WTC11 (cell line): Measurements from ENCODE around the gene TMEM151B. TPM values are rescaled to one million over a fixed set of nuclear protein-coding genes. Genes with fewer than 3 reads are reported as not detected.

Experiments used
- ATAC-seq: fragments of 200-7000 bp; cut with Tn5 transposase; 2 replicates; pipeline ENCODE4 v1.10.0; 2021; ENCODE audit warnings: mild to moderate bottlenecking, moderate library complexity
- CTCF ChIA-PET: fragments of 300-600 bp; sonication (Branson Sonifier 250); formaldehyde crosslinking; loops from one replicate; lab custom pipeline; 2021; ENCODE audit warnings: antibody characterized with exemption; lab: Charles Lee
- POLR2A ChIA-PET: fragments of 350-600 bp; sonication (Branson Sonifier 250); formaldehyde crosslinking; loops from one replicate; lab custom pipeline; 2021; ENCODE audit warnings: antibody characterized with exemption; lab: Charles Lee
- DNase-seq: peaks from one replicate; pipeline ENCODE4 v3.0.0; 2021; ENCODE audit warnings: low spot score
- H3K27ac Mint-ChIP-seq: 2 replicates; pipeline ENCODE4 v1.8.0; 2021; ENCODE audit warnings: mixed read lengths
- H3K27me3 Mint-ChIP-seq: 2 replicates; pipeline ENCODE4 v1.8.0; 2021; ENCODE audit warnings: low read depth, mild to moderate bottlenecking, moderate library complexity, mixed read lengths
- H3K36me3 Mint-ChIP-seq: 2 replicates; pipeline ENCODE4 v1.8.0; 2021; ENCODE audit warnings: mixed read lengths
- H3K4me1 Mint-ChIP-seq: 2 replicates; pipeline ENCODE4 v1.8.0; 2022; ENCODE audit warnings: mixed read lengths
- H3K4me3 Mint-ChIP-seq: 2 replicates; pipeline ENCODE4 v1.8.0; 2021; ENCODE audit warnings: mild to moderate bottlenecking, moderate library complexity, mixed read lengths
- H3K9me3 Mint-ChIP-seq: 2 replicates; pipeline ENCODE4 v1.8.0; 2021; ENCODE audit warnings: mixed read lengths
- AFF4 ChIP-seq: sonication (generic); formaldehyde crosslinking; IDR thresholded peaks from 2 replicates; pipeline ENCODE4 v1.8.1; 2023; ENCODE audit warnings: mild to moderate bottlenecking, missing genetic modification reagents, borderline replicate concordance
- AR ChIP-seq: fragments of 250-450 bp; sonication (Bioruptor Pico); IDR thresholded peaks from 2 replicates; pipeline ENCODE4 v1.9.0; 2021; ENCODE audit warnings: mild to moderate bottlenecking
- ATF2 ChIP-seq: sonication (generic); formaldehyde crosslinking; IDR thresholded peaks from 2 replicates; pipeline ENCODE4 v1.8.1; 2022; ENCODE audit warnings: low read depth, missing genetic modification reagents, borderline replicate concordance
- ATF3 ChIP-seq: sonication (generic); formaldehyde crosslinking; conservative IDR thresholded peaks from 2 replicates; pipeline ENCODE4 v1.8.1; 2022; ENCODE audit warnings: mild to moderate bottlenecking, missing genetic modification reagents
- CBFB ChIP-seq: sonication (generic); formaldehyde crosslinking; IDR thresholded peaks from 2 replicates; pipeline ENCODE4 v1.8.1; 2022; ENCODE audit warnings: mild to moderate bottlenecking, low read depth, missing genetic modification reagents
- ETV6 ChIP-seq: sonication (generic); formaldehyde crosslinking; IDR thresholded peaks from 2 replicates; pipeline ENCODE4 v1.8.1; 2022; ENCODE audit warnings: mild to moderate bottlenecking, missing genetic modification reagents
- FOXP1 ChIP-seq: sonication (generic); formaldehyde crosslinking; IDR thresholded peaks from 2 replicates; pipeline ENCODE4 v1.8.0; 2022; ENCODE audit warnings: missing genetic modification reagents, mild to moderate bottlenecking, moderate library complexity, borderline replicate concordance
- KAT7 ChIP-seq: sonication (generic); formaldehyde crosslinking; IDR thresholded peaks from 2 replicates; pipeline ENCODE4 v1.8.1; 2023; ENCODE audit warnings: missing genetic modification reagents, mild to moderate bottlenecking, borderline replicate concordance
- MYBL2 ChIP-seq: sonication (generic); formaldehyde crosslinking; IDR thresholded peaks from 2 replicates; pipeline ENCODE4 v1.8.1; 2023; ENCODE audit warnings: mild to moderate bottlenecking, moderate library complexity, missing genetic modification reagents
- NR2C2 ChIP-seq: sonication (generic); formaldehyde crosslinking; IDR thresholded peaks from 2 replicates; pipeline ENCODE4 v1.8.0; 2022; ENCODE audit warnings: mild to moderate bottlenecking, missing genetic modification reagents
- SOX15 ChIP-seq: fragments of 250-450 bp; sonication (Bioruptor Pico); IDR thresholded peaks from 2 replicates; pipeline ENCODE4 v1.9.0; 2021; ENCODE audit warnings: mild to moderate bottlenecking
- TEAD4 ChIP-seq: sonication (generic); formaldehyde crosslinking; IDR thresholded peaks from 2 replicates; pipeline ENCODE4 v1.8.0; 2022; ENCODE audit warnings: mild to moderate bottlenecking, missing genetic modification reagents
- ZNF121 ChIP-seq: sonication (generic); formaldehyde crosslinking; IDR thresholded peaks from 2 replicates; pipeline ENCODE4 v1.8.0; 2023; ENCODE audit warnings: missing genetic modification reagents
- ZNF138 ChIP-seq: sonication (generic); formaldehyde crosslinking; conservative IDR thresholded peaks from 2 replicates; pipeline ENCODE4 v1.8.1; 2022; ENCODE audit warnings: mild to moderate bottlenecking, moderate library complexity, missing genetic modification reagents
- ZNF232 ChIP-seq: sonication (generic); formaldehyde crosslinking; IDR thresholded peaks from 2 replicates; pipeline ENCODE4 v1.8.0; 2022; ENCODE audit warnings: mild to moderate bottlenecking, missing genetic modification reagents
- ZNF671 ChIP-seq: fragments of 250-450 bp; sonication (Bioruptor Pico); IDR thresholded peaks from 2 replicates; pipeline ENCODE4 v1.8.0; 2021; ENCODE audit warnings: mild to moderate bottlenecking
- total RNA-seq: library from RNA; stranded (reverse); gene quantifications from 3 replicates; pipeline ENCODE4 v1.2.3, GENCODE V29; 2021
- TF ChIP-seq, protein P1 (sequence below): sonication (generic); formaldehyde crosslinking; IDR thresholded peaks from 2 replicates; pipeline ENCODE4 v1.8.0; 2022; ENCODE audit warnings: mild to moderate bottlenecking, missing genetic modification reagents
- TF ChIP-seq, protein P2 (sequence below): fragments of 250-450 bp; sonication (Bioruptor Pico); IDR thresholded peaks from 2 replicates; pipeline ENCODE4 v1.8.0; 2021; ENCODE audit warnings: mild to moderate bottlenecking
- TF ChIP-seq, protein P3 (sequence below): fragments of 200-600 bp; IDR thresholded peaks from 2 replicates; pipeline ENCODE4 v1.8.0; 2022; ENCODE audit warnings: antibody characterized with exemption
- TF ChIP-seq, protein P4 (sequence below): sonication (generic); formaldehyde crosslinking; IDR thresholded peaks from 2 replicates; pipeline ENCODE4 v1.8.0; 2022; ENCODE audit warnings: mild to moderate bottlenecking, missing genetic modification reagents

TMEM151B gene
- total RNA-seq, 1 experiment from 2014 or later = 5.5 TPM

- DNase-seq (no peak), ATAC-seq (no peak)
- peaks cover 8% of the 10 kb centered on the region for H3K4me1 Mint-ChIP-seq
- ChIA-PET POLR2A (no interaction called here), CTCF (interaction anchor here (1.0 to 1.5 kb wide), 3 partner anchors 20 to 53 kb away, joined by 4 to 6 read pairs (median 5); partner anchors contain the start of gene SLC35B2)
- H3K4me3 Mint-ChIP-seq = no peak overlapping the region
- H3K36me3 Mint-ChIP-seq = peaks cover 58% of the 10 kb centered on the region
- H3K9me3 Mint-ChIP-seq = no peaks in the 10 kb centered on the region
- H3K27ac Mint-ChIP-seq = peak overlapping the region; percentile 3; the same call in 1 of the 2 replicates
- TF ChIP-seq, protein P1, sequence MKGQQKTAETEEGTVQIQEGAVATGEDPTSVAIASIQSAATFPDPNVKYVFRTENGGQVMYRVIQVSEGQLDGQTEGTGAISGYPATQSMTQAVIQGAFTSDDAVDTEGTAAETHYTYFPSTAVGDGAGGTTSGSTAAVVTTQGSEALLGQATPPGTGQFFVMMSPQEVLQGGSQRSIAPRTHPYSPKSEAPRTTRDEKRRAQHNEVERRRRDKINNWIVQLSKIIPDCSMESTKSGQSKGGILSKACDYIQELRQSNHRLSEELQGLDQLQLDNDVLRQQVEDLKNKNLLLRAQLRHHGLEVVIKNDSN = no peak
- no peak for TF ChIP-seq AR (CRISPR knock-in tag)
- no peak for TF ChIP-seq ATF3 (CRISPR knock-in tag)
- TF ChIP-seq FOXP1 = no peak
- TF ChIP-seq ZNF121 (CRISPR knock-in tag) = no peak
- TF ChIP-seq ATF2 (CRISPR knock-in tag) = no peak
- TF ChIP-seq TEAD4 (CRISPR knock-in tag) = no peak
- TF ChIP-seq, protein P2, sequence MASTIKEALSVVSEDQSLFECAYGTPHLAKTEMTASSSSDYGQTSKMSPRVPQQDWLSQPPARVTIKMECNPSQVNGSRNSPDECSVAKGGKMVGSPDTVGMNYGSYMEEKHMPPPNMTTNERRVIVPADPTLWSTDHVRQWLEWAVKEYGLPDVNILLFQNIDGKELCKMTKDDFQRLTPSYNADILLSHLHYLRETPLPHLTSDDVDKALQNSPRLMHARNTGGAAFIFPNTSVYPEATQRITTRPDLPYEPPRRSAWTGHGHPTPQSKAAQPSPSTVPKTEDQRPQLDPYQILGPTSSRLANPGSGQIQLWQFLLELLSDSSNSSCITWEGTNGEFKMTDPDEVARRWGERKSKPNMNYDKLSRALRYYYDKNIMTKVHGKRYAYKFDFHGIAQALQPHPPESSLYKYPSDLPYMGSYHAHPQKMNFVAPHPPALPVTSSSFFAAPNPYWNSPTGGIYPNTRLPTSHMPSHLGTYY (CRISPR knock-in tag) = no peak
- no peak for TF ChIP-seq ETV6 (CRISPR knock-in tag)
- TF ChIP-seq ZNF671 = no peak
- TF ChIP-seq, protein P3, sequence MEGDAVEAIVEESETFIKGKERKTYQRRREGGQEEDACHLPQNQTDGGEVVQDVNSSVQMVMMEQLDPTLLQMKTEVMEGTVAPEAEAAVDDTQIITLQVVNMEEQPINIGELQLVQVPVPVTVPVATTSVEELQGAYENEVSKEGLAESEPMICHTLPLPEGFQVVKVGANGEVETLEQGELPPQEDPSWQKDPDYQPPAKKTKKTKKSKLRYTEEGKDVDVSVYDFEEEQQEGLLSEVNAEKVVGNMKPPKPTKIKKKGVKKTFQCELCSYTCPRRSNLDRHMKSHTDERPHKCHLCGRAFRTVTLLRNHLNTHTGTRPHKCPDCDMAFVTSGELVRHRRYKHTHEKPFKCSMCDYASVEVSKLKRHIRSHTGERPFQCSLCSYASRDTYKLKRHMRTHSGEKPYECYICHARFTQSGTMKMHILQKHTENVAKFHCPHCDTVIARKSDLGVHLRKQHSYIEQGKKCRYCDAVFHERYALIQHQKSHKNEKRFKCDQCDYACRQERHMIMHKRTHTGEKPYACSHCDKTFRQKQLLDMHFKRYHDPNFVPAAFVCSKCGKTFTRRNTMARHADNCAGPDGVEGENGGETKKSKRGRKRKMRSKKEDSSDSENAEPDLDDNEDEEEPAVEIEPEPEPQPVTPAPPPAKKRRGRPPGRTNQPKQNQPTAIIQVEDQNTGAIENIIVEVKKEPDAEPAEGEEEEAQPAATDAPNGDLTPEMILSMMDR = no peak
- TF ChIP-seq ZNF138 (CRISPR knock-in tag) = no peak
- TF ChIP-seq ZNF232 (CRISPR knock-in tag) = no peak
- TF ChIP-seq SOX15 (CRISPR knock-in tag) = no peak
- no peak for TF ChIP-seq NR2C2
- no peak for TF ChIP-seq KAT7 (CRISPR knock-in tag)
- TF ChIP-seq, protein P4, sequence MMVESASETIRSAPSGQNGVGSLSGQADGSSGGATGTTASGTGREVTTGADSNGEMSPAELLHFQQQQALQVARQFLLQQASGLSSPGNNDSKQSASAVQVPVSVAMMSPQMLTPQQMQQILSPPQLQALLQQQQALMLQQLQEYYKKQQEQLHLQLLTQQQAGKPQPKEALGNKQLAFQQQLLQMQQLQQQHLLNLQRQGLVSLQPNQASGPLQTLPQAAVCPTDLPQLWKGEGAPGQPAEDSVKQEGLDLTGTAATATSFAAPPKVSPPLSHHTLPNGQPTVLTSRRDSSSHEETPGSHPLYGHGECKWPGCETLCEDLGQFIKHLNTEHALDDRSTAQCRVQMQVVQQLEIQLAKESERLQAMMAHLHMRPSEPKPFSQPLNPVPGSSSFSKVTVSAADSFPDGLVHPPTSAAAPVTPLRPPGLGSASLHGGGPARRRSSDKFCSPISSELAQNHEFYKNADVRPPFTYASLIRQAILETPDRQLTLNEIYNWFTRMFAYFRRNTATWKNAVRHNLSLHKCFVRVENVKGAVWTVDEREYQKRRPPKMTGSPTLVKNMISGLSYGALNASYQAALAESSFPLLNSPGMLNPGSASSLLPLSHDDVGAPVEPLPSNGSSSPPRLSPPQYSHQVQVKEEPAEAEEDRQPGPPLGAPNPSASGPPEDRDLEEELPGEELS = no peak
- TF ChIP-seq MYBL2 (CRISPR knock-in tag) = no peak
- no peak for TF ChIP-seq CBFB (CRISPR knock-in tag)
- no peak for TF ChIP-seq AFF4 (CRISPR knock-in tag)
- no peaks in the 10 kb centered on the region for H3K27me3 Mint-ChIP-seq
These were observed 39.4 kb downstream of the TMEM151B start for GRCh38 chr6:44309631-44310030.
